Transverse colon (tissue), 4 donors: ENCODE results near the gene NKD1. TPM values are rescaled to one million over a fixed set of nuclear protein-coding genes. Genes with fewer than 3 reads are reported as not detected.

Source experiments
- DNase-seq: peaks from one replicate; pipeline ENCODE4 v3.0.0-alpha.2; 2019
- H3K27ac ChIP-seq, 4 donors: fragments of 200-600 bp; sonication (generic); 2 replicates each; pipeline ENCODE4 v1.5.1; 2016 to 2018; ENCODE audit warnings: inconsistent platforms in 4 of 4
- H3K27me3 ChIP-seq: fragments of 200-600 bp; sonication (generic); 2 replicates; pipeline ENCODE4 v1.5.1; 2017; ENCODE audit warnings: inconsistent platforms
- H3K36me3 ChIP-seq, 4 donors: fragments of 200-600 bp; sonication (generic); 2 replicates each; pipeline ENCODE4 v1.5.1; 2017 to 2019; ENCODE audit warnings: inconsistent platforms in 4 of 4
- H3K4me1 ChIP-seq, 4 donors: fragments of 200-600 bp; sonication (generic); 2 replicates each; pipeline ENCODE4 v1.5.1; 2017 to 2020; ENCODE audit warnings: inconsistent platforms in 4 of 4
- H3K4me3 ChIP-seq, 4 donors: fragments of 200-600 bp; sonication (generic); 1 replicate in 1 of 4; 2 replicates in 3 of 4; pipeline versions ENCODE4 v1.5.1 to v1.6.1; 2017 to 2019; ENCODE audit warnings: inconsistent platforms in 4 of 4
- H3K9me3 ChIP-seq, 2 donors: fragments of 200-600 bp; sonication (generic); 2 replicates each; pipeline ENCODE4 v1.5.1; 2017 to 2019; ENCODE audit warnings: inconsistent platforms in 2 of 2
- CTCF ChIP-seq, 5 experiments: fragments of 200-600 bp in 3 of 5; fragments of 450-650 bp in 2 of 5; sonication (generic) in 3 of 5; IDR thresholded peaks; 1 replicate in 2 of 5; 2 replicates in 3 of 5; pipeline ENCODE4 v1.5.1; 2016 to 2017; ENCODE audit warnings: antibody characterized with exemption in 5 of 5, inconsistent platforms in 3 of 5, mild to moderate bottlenecking in 2 of 5, moderate library complexity in 1 of 5
- EP300 ChIP-seq: sonication (generic); formaldehyde crosslinking; IDR thresholded peaks from one replicate; pipeline ENCODE4 v1.6.1; 2017; ENCODE audit warnings: antibody characterized with exemption, low read depth
- POLR2A ChIP-seq: fragments of 450-650 bp; IDR thresholded peaks from one replicate; pipeline ENCODE4 v1.6.1; 2016; ENCODE audit warnings: antibody characterized with exemption, mild to moderate bottlenecking, moderate library complexity
- POLR2AphosphoS5 ChIP-seq, 3 donors: sonication (generic); formaldehyde crosslinking; IDR thresholded peaks; one replicate each; pipeline ENCODE4 v1.6.1; 2016; ENCODE audit warnings: antibody characterized with exemption in 3 of 3
- WGBS, 2 donors: methylation state at CpG; one replicate each; pipeline ENCODE4 v1.1.5; 2018; ENCODE audit warnings: low coverage in 1 of 2; 5-methylcytosine and 5-hydroxymethylcytosine counted together
- in situ Hi-C, 4 donors: fragments of 200-750 bp; cut with MboI; loops; one replicate each; pipeline versions ENCODE4 v1.15.0 to v1.15.1; 2017; ENCODE audit warnings: low sequenced_read_pairs in 3 of 4, low pct_ligation_motif_present in 1 of 4, low pct_unique_long_range_greater_than_20kb in 1 of 4
- intact Hi-C: fragments of 100-400 bp; cut with DNase I; formaldehyde crosslinking; loops from one replicate; pipeline ENCODE4 v1.15.1; 2023; ENCODE audit warnings: low total_unique reads
- total RNA-seq, 4 donors: library from RNA; depleted of rRNA; stranded (reverse); fragments of >200 nt; gene quantifications; one replicate each; pipeline ENCODE4 v1.1.0, GENCODE V29; 2016

Gene NKD1
- total RNA-seq, 4 donors from 2014 or later: 1.7 to 98.1 (median 2.5) TPM

- DNase-seq: no peak
- no peak for TF ChIP-seq POLR2AphosphoS5 (IDR thresholded peaks at IDR 0.05)
- no peak for TF ChIP-seq CTCF (IDR thresholded peaks at IDR 0.05)
- no peak for TF ChIP-seq POLR2A
- no peak for TF ChIP-seq EP300
- no peak overlapping the region for H3K27ac ChIP-seq
- 83 to 92% methylated on average over 1 to 2 of the region's 2 CpGs for WGBS, 2 donors
- no peaks in the 10 kb centered on the region for H3K9me3 ChIP-seq
- H3K4me1 ChIP-seq: peaks cover 0 to 16% (median 3%) of the 10 kb centered on the region in 4 donors
- H3K27me3 ChIP-seq: peaks cover 30% of the 10 kb centered on the region
- H3K4me3 ChIP-seq: no peak overlapping the region
- H3K36me3 ChIP-seq: no peaks in the 10 kb centered on the region
- intact Hi-C loops: loop anchor here (5.0 kb wide), 1 partner anchor 81 kb away; no protein-coding TSS in a partner anchor
- in situ Hi-C loops: no loop called here
These were observed 2.1 kb upstream of the NKD1 start for GRCh38 chr16:50546125-50546524.

GRCh38 chr16:50547340-50548124, 664 bp upstream of the NKD1 start:
- H3K27ac ChIP-seq: peak overlapping the region; percentile 2 to 42 (median 6)
- H3K27me3 ChIP-seq: peaks cover 30% of the 10 kb centered on the region
- TF ChIP-seq POLR2AphosphoS5 (IDR thresholded peaks at IDR 0.05) (no peak), EP300 (no peak), CTCF (IDR thresholded peaks at IDR 0.05) (peak in 1 of 5 experiments; percentile 35), POLR2A (no peak)
- in situ Hi-C loops: no loop called here
- H3K4me3 ChIP-seq: peak overlapping the region; percentile 35 to 86 (median 68)
- H3K36me3 ChIP-seq: no peaks in the 10 kb centered on the region
- intact Hi-C loops: loop anchor here (5.0 kb wide), 1 partner anchor 80 kb away; no protein-coding TSS in a partner anchor
- H3K9me3 ChIP-seq: no peaks in the 10 kb centered on the region
- 3% methylated on average over 46 of the region's 50 CpGs; no CpG with 5 or more reads in 1 of the 2 donors for WGBS, 2 donors
- H3K4me1 ChIP-seq: peaks cover 0 to 16% (median 3%) of the 10 kb centered on the region in 4 donors
- DNase-seq: peak; percentile 56

- in situ Hi-C loops: no loop called here
- no peak for TF ChIP-seq POLR2AphosphoS5 (IDR thresholded peaks at IDR 0.05)
- no peak for TF ChIP-seq CTCF (IDR thresholded peaks at IDR 0.05)
- no peak for TF ChIP-seq EP300
- no peak for TF ChIP-seq POLR2A
- intact Hi-C loops: loop anchor here (5.0 kb wide), 1 partner anchor 78 kb away; no protein-coding TSS in a partner anchor
These were observed 839 bp downstream of the NKD1 start for GRCh38 chr16:50548909-50549560.

GRCh38 chr16:50549561-50549915, 1.3 kb downstream of the NKD1 start:
- peak overlapping the region in 2 of 4 donors; percentile 76 to 86 for H3K4me3 ChIP-seq
- DNase-seq: no peak
- H3K9me3 ChIP-seq: no peaks in the 10 kb centered on the region
- in situ Hi-C loops (no loop called here), intact Hi-C loops (loop anchor here (5.0 kb wide), 1 partner anchor 78 kb away; no protein-coding TSS in a partner anchor)
- peaks cover 0 to 16% (median 3%) of the 10 kb centered on the region in 4 donors for H3K4me1 ChIP-seq
- peaks cover 30% of the 10 kb centered on the region for H3K27me3 ChIP-seq
- WGBS, 2 donors: 61% methylated on average over 7 of the region's 7 CpGs; no CpG with 5 or more reads in 1 of the 2 donors
- H3K36me3 ChIP-seq: no peaks in the 10 kb centered on the region
- peak overlapping the region in 3 of 4 donors; percentile 2 to 23 (median 9) for H3K27ac ChIP-seq
- no peak for TF ChIP-seq POLR2AphosphoS5 (IDR thresholded peaks at IDR 0.05)
- no peak for TF ChIP-seq POLR2A
- no peak for TF ChIP-seq CTCF (IDR thresholded peaks at IDR 0.05)
- TF ChIP-seq EP300: no peak

More at GRCh38 chr16:50548909-50549560, 839 bp downstream of the NKD1 start:
- WGBS, 2 donors: 19% methylated on average over 41 of the region's 46 CpGs; no CpG with 5 or more reads in 1 of the 2 donors
- H3K4me1 ChIP-seq: peaks cover 0 to 16% (median 3%) of the 10 kb centered on the region in 4 donors
- no peak for DNase-seq
- peak overlapping the region; percentile 59 to 86 (median 78) for H3K4me3 ChIP-seq
- H3K9me3 ChIP-seq: no peaks in the 10 kb centered on the region
- peak overlapping the region; percentile 61 to 76 (median 73) for H3K27ac ChIP-seq
- H3K27me3 ChIP-seq: peaks cover 30% of the 10 kb centered on the region
- H3K36me3 ChIP-seq: no peaks in the 10 kb centered on the region
